SK-N-MC (cell line): Measurements from ENCODE around the gene SOAT1.

Source experiments
- EZH2 ChIP-seq: fragments of 200-600 bp; sonication (generic); IDR thresholded peaks from one replicate; pipeline ENCODE4 v1.6.1; 2017; ENCODE audit warnings: antibody characterized with exemption
- FOXP2 ChIP-seq: optimal IDR thresholded peaks from 2 replicates; pipeline ENCODE3; 2011; ENCODE audit warnings: mild to moderate bottlenecking, moderate library complexity; ENCODE audit not compliant: insufficient read depth; ENCODE audit errors: extremely low read length, control extremely low read depth
- POLR2AphosphoS5 ChIP-seq: IDR thresholded peaks from 2 replicates; pipeline ENCODE4 v1.6.1; 2012; ENCODE audit warnings: mild to moderate bottlenecking, low read depth, low read length, borderline replicate concordance

DNA sequence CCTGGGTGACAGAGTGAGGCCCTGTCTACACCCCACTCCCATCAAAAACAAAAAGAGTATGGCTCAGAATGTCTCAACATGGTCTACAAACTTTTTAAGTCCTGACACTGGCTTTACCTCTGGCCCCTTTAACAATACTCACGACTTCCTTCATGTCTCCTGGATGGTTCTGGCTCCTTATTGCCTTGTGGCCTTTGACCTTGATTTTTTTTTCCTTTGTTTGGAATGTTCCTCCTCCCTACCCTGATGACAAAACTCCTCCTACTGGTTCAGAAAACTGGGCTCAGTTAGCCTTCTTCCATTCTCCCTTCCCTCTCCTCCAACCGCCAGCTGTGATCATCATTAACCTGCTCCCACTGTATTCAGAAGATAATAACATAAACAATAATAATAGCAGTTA lies 4.6 kb upstream of the SOAT1 start:
- TF ChIP-seq POLR2AphosphoS5: no peak
- no peak for TF ChIP-seq EZH2
- no peak for TF ChIP-seq FOXP2
